Psoas muscle (tissue), 8 donors: ENCODE results near the gene KANSL1. TPM values are rescaled to one million over a fixed set of nuclear protein-coding genes. Genes with fewer than 3 reads are reported as not detected.

Source experiments
- ATAC-seq, 4 donors: fragments of 200-7000 bp; cut with Tn5 transposase; one replicate each; pipeline ENCODE4 v1.9.1; 2020; ENCODE audit warnings: moderate library complexity in 3 of 4, mild to moderate bottlenecking in 2 of 4
- DNase-seq, 2 donors: peaks; one replicate each; pipeline ENCODE4 v3.0.0-alpha.2; 2020
- H3K27ac ChIP-seq: fragments of 200-600 bp; one replicate; pipeline ENCODE4 v1.8.0; 2022
- H3K27me3 ChIP-seq, 3 donors: fragments of 200-600 bp in 1 of 3; one replicate each; pipeline versions ENCODE4 v1.6.1 to v1.8.0; 2013 to 2022; ENCODE audit warnings: low read length in 2 of 3, mild to moderate bottlenecking in 2 of 3, moderate library complexity in 1 of 3; ENCODE audit not compliant: insufficient read depth in 3 of 3
- H3K36me3 ChIP-seq, 2 donors: fragments of 200-600 bp in 1 of 2; one replicate each; pipeline versions ENCODE4 v1.6.1 to v1.8.0; 2013 to 2022; ENCODE audit warnings: low read depth in 1 of 2, mild to moderate bottlenecking in 1 of 2, moderate library complexity in 1 of 2; ENCODE audit not compliant: insufficient read depth in 1 of 2
- H3K4me1 ChIP-seq: fragments of 200-600 bp; one replicate; pipeline ENCODE4 v1.8.0; 2022
- H3K4me3 ChIP-seq: fragments of 200-600 bp; one replicate; pipeline ENCODE4 v1.8.0; 2022; ENCODE audit warnings: mild to moderate bottlenecking
- H3K9me3 ChIP-seq: fragments of 200-600 bp; one replicate; pipeline ENCODE4 v1.8.0; 2022
- WGBS, 3 donors: extraction: QIAGEN DNeasy Blood & Tissue Kit; methylation state at CpG; one replicate each; pipeline versions ENCODE4 v1.1.6 to v1.1.7; 2013; 5-methylcytosine and 5-hydroxymethylcytosine counted together
- intact Hi-C, 2 donors: fragments of 100-400 bp; cut with DNase I; formaldehyde crosslinking; loops; one replicate each; pipeline versions ENCODE4 v1.11.0 to v1.14.2; 2022
- polyA plus RNA-seq, 3 donors: library from polyadenylated mRNA; stranded (reverse); fragments of 200-250 nt; gene quantifications; one replicate each; pipeline ENCODE4 v1.2.3, GENCODE V29; 2013
- total RNA-seq, 4 donors: library from RNA; stranded (reverse); fragmentation: NEBNext Ultra II Directional in 2 of 4; extraction: Animal tissue kit (Norgen Biotek cat#: 25700) in 2 of 4; gene quantifications; one replicate each; pipeline versions ENCODE4 v1.2.1 to v1.2.4, GENCODE V29; 2021 to 2023
- TF ChIP-seq, protein P1 (sequence below): fragments of 200-600 bp; IDR thresholded peaks from one replicate; pipeline ENCODE4 v1.8.0; 2022; ENCODE audit warnings: antibody characterized with exemption
- donor health status: healthy with polysubstance abuse.
- donor health status: DM: no; HTN: no; CAD: no; lungs with moderate emphysema.
- donor health status: Bipolar disorder and iron deficiency.
- donor health status: healthy.
- donor health status: DM: yes; HTN: yes; CAD: no.
- donor health status: DM: no; HTN: no; CAD: no.
- donor health status: DM: no; HTN: no; CAD: no.
- donor health status: DM: yes; HTN: yes; CAD: no.

KANSL1 gene
- total and polyA plus RNA-seq, 7 donors, result 6.9 to 37.5 (median 25.8) TPM

DNA sequence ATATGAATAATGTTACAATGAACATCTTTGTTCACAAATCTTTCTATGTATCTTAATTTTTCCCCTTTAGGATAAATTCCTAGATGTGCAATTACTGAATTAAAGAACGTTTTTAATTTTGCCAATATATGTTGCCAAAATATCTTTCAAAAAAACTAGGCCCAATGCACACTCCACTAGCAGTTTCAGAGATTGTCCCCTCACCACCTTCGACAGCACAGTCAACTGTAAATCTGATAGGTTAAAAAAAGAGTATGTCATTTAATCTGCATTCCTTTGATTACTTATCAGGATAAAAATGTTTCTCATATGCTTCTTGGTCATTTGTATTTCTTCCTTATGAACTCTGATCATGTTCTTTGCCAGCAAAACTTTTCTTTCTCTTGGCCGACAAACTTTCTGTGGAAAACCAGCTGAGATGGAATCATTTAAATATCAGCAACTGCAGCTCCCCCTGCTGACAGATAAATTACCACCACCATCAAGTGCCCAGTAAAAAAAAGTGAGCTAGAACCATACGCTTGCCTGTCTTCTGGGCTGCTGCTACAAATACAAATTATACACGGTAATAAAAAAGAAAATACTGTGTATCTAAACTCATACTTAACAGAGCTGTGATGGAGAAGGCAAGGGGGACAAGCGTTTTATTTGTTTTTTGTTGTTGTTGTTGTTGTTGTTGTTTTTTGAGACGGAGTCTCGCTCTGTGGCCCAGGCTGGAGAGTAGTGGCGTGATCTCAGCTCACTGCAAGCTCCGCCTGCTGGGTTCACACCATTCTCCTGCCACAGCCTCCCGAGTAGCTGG is 19.6 kb upstream of the KANSL1 start:
- intact Hi-C loops, result loop anchor here (1.0 to 5.0 kb wide), 3 partner anchors 169 to 210 kb away; no protein-coding TSS in a partner anchor
- ATAC-seq, result peak; percentile 72 to 88 (median 80)

DNA sequence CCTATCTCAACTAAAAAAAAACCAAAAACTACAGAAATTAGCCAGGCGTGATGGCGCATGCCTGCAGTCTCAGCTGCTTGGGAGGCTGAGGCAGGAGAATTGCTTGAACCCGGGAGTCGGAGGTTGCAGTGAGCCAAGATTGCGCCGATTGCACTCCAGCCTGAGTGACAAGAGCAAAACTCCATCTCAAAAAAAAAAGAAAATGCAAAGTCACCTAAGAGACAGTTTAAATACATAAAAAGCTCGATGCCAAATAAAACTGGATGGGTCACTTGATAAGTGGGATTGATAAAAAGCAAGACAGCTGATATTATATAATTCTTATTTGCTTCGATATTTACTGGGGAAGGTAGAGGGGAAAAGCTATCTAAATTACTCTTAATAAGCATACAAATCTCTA is 15.8 kb upstream of the KANSL1 start:
- WGBS, 3 donors, result 87 to 94% (median 91%) methylated on average over 8 of the region's 8 CpGs
- Histone ChIP-seq H3K27ac (no peak overlapping the region), H3K9me3 (no peaks in the 10 kb centered on the region), H3K4me3 (no peak overlapping the region), H3K36me3 (no peaks in the 10 kb centered on the region), H3K4me1 (peaks cover 17% of the 10 kb centered on the region), H3K27me3 (no peaks in the 10 kb centered on the region)
- DNase-seq (no peak), ATAC-seq (no peak)
- intact Hi-C loops, result no loop called here
- TF ChIP-seq, protein P1, sequence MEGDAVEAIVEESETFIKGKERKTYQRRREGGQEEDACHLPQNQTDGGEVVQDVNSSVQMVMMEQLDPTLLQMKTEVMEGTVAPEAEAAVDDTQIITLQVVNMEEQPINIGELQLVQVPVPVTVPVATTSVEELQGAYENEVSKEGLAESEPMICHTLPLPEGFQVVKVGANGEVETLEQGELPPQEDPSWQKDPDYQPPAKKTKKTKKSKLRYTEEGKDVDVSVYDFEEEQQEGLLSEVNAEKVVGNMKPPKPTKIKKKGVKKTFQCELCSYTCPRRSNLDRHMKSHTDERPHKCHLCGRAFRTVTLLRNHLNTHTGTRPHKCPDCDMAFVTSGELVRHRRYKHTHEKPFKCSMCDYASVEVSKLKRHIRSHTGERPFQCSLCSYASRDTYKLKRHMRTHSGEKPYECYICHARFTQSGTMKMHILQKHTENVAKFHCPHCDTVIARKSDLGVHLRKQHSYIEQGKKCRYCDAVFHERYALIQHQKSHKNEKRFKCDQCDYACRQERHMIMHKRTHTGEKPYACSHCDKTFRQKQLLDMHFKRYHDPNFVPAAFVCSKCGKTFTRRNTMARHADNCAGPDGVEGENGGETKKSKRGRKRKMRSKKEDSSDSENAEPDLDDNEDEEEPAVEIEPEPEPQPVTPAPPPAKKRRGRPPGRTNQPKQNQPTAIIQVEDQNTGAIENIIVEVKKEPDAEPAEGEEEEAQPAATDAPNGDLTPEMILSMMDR, result no peak

More for the DNA sequence above, 19.6 kb upstream of the KANSL1 start:
- TF ChIP-seq, protein P1, result peak; percentile 81
- Histone ChIP-seq H3K4me1 (peaks cover 19% of the 10 kb centered on the region), H3K4me3 (peak overlapping the region; percentile 7), H3K27me3 (no peaks in the 10 kb centered on the region), H3K36me3 (peaks cover 0 to 7% of the 10 kb centered on the region in 2 donors), H3K27ac (peak overlapping the region; percentile 19), H3K9me3 (no peaks in the 10 kb centered on the region)
- DNase-seq, result no peak
- WGBS, 3 donors, result 40 to 49% (median 40%) methylated on average over 11 of the region's 11 CpGs

DNA sequence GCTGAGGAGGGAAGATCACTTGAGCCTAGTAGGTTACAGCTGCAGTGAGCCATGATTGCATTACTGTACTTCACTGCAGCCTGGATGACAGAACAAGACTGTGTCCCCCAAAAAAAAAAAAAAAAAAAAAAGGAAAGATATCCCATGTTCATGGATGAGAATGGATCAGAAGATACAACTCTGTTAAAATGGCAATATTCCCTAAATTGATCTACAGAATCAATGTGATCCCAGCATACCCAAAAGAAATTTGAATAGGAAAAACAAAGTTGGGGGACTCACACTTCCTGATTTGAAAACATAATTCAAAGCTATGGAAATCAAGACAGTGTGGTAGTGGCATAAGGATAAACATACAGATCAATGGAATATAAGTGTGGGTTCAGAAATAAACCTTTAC is 12.7 kb upstream of the KANSL1 start:
- DNase-seq (no peak), ATAC-seq (no peak)
- TF ChIP-seq, protein P1, result no peak
- no peaks in the 10 kb centered on the region for H3K4me1 ChIP-seq
- no peak overlapping the region for H3K4me3 ChIP-seq
- no peak overlapping the region for H3K27ac ChIP-seq
- H3K27me3 ChIP-seq, result no peaks in the 10 kb centered on the region
- no peaks in the 10 kb centered on the region for H3K9me3 ChIP-seq
- H3K36me3 ChIP-seq, result no peaks in the 10 kb centered on the region
- intact Hi-C loops, result no loop called here

DNA sequence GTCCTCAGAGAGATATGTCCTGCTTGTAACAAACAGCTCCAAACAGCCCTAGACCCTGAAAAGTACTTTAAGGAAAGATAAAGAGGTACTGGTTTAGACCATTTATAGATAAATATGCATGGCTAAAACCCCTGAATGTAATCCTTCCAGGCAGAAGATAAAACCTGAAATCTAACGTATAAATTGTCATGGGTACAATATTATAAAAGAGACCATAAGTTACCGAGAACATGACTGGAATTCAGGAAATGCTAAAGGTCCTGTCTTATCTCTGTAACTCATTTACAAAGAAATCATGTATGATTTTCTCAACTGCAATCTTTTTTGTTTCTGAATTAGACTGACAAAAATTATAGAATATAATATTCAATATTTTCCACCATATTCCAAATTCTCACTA is 9.2 kb upstream of the KANSL1 start:
- DNase-seq (no peak), ATAC-seq (no peak)
- no peaks in the 10 kb centered on the region for H3K36me3 ChIP-seq
- H3K9me3 ChIP-seq, result no peaks in the 10 kb centered on the region
- intact Hi-C loops, result no loop called here
- no peak overlapping the region for H3K27ac ChIP-seq
- H3K27me3 ChIP-seq, result no peaks in the 10 kb centered on the region
- 86 to 92% (median 87%) methylated on average over 2 of the region's 2 CpGs for WGBS, 3 donors
- H3K4me1 ChIP-seq, result peaks cover 14% of the 10 kb centered on the region
- TF ChIP-seq, protein P1, result no peak
- H3K4me3 ChIP-seq, result no peak overlapping the region
